ENCODE results near the gene CRACR2B. TPM values are rescaled to one million over a fixed set of nuclear protein-coding genes. Genes with fewer than 3 reads are reported as not detected.

Gene CRACR2B
- total and polyA plus RNA-seq, 11 donors = 8.8 to 43.5 (median 17.7) TPM

DNA sequence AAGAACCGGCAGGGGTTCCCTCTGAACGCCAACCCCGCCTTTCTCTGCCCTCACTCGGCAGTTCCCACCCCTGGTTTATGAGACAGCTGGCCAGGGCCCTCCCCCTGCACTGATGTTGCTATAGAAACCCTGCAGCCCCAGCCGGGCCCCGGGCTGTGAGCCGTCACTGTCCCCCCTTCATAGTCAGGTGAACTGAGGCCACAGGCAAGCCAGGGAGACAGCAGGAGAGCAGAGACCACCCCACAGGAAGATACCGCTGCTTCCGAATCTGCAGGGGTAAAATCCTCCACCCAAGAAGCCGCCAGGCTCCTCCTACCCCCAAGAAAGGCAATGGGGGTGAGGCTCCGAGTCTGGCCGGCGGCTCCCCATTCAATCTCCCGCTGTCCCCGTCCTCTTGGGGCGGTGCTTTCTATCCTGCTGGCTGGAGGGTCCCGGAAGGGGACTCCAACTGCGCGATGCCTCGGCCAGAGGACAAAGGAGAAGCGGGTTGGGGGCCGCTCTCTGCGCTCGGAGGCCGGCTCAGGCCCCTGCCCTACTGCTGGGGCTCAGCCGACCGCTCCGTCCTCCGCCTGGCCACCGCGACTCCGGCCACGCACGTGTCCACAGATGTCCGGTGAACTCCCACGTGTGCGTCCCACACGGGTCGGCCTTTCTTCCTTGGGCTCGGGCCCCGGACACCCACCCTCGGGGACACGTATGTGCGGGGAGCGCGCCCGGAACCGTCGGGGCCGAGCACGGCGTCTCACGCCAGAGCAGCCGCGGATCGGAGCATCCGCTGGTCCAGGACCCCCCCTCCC, 30.2 kb upstream of the CRACR2B start:
- Histone ChIP-seq H3K9me3 (no peaks in the 10 kb centered on the region), H3K4me3 (peak overlapping the region; percentile 50 to 89 (median 78)), H3K36me3 (peaks cover 0 to 34% (median 6%) of the 10 kb centered on the region in 9 donors), H3K4me1 (peaks cover 6 to 40% (median 24%) of the 10 kb centered on the region in 12 donors), H3K27me3 (no peaks in the 10 kb centered on the region), H3K27ac (peak overlapping the region; percentile 37 to 88 (median 84))
- ATAC-seq = peak; percentile 17 to 59 (median 50)
- TF ChIP-seq, protein P1, sequence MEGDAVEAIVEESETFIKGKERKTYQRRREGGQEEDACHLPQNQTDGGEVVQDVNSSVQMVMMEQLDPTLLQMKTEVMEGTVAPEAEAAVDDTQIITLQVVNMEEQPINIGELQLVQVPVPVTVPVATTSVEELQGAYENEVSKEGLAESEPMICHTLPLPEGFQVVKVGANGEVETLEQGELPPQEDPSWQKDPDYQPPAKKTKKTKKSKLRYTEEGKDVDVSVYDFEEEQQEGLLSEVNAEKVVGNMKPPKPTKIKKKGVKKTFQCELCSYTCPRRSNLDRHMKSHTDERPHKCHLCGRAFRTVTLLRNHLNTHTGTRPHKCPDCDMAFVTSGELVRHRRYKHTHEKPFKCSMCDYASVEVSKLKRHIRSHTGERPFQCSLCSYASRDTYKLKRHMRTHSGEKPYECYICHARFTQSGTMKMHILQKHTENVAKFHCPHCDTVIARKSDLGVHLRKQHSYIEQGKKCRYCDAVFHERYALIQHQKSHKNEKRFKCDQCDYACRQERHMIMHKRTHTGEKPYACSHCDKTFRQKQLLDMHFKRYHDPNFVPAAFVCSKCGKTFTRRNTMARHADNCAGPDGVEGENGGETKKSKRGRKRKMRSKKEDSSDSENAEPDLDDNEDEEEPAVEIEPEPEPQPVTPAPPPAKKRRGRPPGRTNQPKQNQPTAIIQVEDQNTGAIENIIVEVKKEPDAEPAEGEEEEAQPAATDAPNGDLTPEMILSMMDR (IDR thresholded peaks at IDR 0.05) = no peak
- no peak for TF ChIP-seq POLR2A (IDR thresholded peaks at IDR 0.05)
- WGBS, 4 donors = 1% methylated on average over 31 to 57 of the region's 57 CpGs
- peak; percentile 73 to 83 (median 76) for DNase-seq
- intact Hi-C loops (cut with DNase I) = loop anchor here in 2 of 10 donors (1.0 to 10.0 kb wide), 3 partner anchors 20 to 115 kb away; partner anchors contain the start of genes CHID1 (in 1 of the 2) and GATD1 (in 1 of the 2)

DNA sequence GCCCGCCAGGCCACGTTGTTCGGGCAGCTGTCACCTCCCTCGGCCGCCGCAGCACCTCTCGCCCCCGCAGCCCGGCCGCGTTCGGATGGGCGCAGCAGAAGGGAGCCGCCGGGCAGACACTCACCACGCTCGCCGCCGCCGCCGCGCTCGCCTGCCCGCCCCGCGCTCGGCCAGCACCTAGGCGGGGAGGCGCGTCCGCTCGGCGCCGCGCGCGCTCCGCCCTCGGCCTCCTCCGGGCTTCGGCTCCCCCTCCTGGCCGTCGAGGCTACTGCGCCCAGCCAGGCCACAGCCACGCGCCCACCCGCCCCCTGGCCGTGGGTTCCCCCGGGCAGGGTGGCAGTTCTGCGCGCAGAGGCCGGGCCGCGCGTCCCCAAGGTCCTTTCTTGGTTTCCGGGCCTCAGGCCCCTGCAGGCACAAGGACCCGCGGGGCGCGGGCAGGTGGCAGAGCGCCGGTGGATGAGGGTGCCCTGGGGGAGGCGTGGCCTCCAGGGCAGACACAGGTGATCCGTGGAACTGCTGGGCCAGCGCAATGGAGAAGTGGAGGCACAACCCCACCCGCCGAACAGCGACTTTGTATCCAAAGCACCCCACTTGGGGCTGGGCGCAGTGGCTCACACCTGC, 29.5 kb upstream of the CRACR2B start, which contains the start of gene SLC25A22:
Gene SLC25A22 (minus strand): TSS at position 189 of the 621 bp plus-strand sequence. CDS start 3,275 bp downstream, outside the sequence.
- Histone ChIP-seq H3K27me3 (no peaks in the 10 kb centered on the region), H3K4me1 (peaks cover 6 to 40% (median 24%) of the 10 kb centered on the region in 12 donors), H3K27ac (peak within 1 kb of the TSS; percentile 37 to 88 (median 84)), H3K36me3 (peaks cover 0 to 38% (median 8%) of the 10 kb centered on the region in 9 donors), H3K4me3 (peak within 1 kb of the TSS; percentile 50 to 89 (median 78)), H3K9me3 (no peaks in the 10 kb centered on the region)
- whole genome bisulfite sequencing, 4 donors = 2 to 7% (median 5%) methylated on average over 14 to 69 of the region's 69 CpGs
- peak; percentile 21 to 77 (median 56) for ATAC-seq
- peak; percentile 74 to 90 (median 80) for DNase-seq
- intact Hi-C loops (cut with DNase I) = loop anchor here in 2 of 10 donors (1.0 to 10.0 kb wide), 3 partner anchors 21 to 114 kb away; partner anchors contain the start of genes CHID1 (in 1 of the 2) and GATD1 (in 1 of the 2)
- TF ChIP-seq, protein P1 (IDR thresholded peaks at IDR 0.05) = peak; percentile 61 to 96 (median 81)
- peak in 1 of 2 donors; percentile 15 for TF ChIP-seq POLR2A (IDR thresholded peaks at IDR 0.05)

DNA sequence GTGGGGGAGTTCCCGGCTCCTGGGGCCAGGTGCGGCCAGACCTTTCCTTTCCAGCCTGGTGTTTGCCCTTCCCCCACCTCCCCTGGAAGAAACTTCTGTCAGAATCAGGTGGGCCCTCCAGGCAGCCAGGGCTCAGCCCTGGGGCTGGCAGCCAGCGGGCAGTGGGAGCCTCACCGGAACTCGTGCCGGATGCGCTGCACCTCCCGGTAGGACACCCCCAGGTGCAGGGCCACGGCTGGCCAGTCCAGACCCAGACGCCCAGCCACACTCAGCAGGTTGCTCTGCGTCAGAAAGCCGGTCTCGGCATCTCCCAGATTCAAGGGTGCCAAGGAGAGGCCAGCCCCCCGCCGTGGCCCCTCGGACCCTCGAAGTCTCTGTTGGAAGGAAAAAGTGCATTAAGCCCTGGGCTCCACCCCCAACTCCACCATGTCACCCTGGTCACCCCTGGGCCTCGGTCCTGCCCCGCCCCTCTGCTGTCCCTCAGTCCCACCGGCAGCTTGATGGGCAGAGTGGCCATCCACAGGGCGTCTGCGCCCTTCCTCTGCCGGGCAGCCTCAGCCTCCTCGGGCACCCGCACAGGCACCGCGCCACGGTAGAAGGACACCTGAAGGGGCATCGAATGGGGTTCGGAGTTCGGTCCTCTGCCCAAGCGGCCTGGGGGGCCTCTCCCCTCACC, 27.9 kb upstream of the CRACR2B start:
- no peak for ATAC-seq
- H3K4me1 ChIP-seq = peaks cover 10 to 51% (median 35%) of the 10 kb centered on the region in 12 donors
- H3K4me3 ChIP-seq = no peak overlapping the region
- H3K27me3 ChIP-seq = no peaks in the 10 kb centered on the region
- TF ChIP-seq, protein P1 (IDR thresholded peaks at IDR 0.05) = no peak
- TF ChIP-seq POLR2A (IDR thresholded peaks at IDR 0.05) = no peak
- intact Hi-C loops (cut with DNase I) = loop anchor here in 2 of 10 donors (5.0 to 10.0 kb wide), 3 partner anchors 65 to 445 kb away; partner anchors contain the start of gene CHID1 (in 1 of the 2)
- no peaks in the 10 kb centered on the region for H3K9me3 ChIP-seq
- DNase-seq = no peak
- no peak overlapping the region for H3K27ac ChIP-seq
- peaks cover 0 to 38% (median 9%) of the 10 kb centered on the region in 9 donors for H3K36me3 ChIP-seq
- WGBS, 4 donors = 94 to 97% (median 94%) methylated on average over 25 to 32 of the region's 32 CpGs

All from heart left ventricle (tissue), 16 donors.